ENCODE results near the gene CEACAM5.

DNA sequence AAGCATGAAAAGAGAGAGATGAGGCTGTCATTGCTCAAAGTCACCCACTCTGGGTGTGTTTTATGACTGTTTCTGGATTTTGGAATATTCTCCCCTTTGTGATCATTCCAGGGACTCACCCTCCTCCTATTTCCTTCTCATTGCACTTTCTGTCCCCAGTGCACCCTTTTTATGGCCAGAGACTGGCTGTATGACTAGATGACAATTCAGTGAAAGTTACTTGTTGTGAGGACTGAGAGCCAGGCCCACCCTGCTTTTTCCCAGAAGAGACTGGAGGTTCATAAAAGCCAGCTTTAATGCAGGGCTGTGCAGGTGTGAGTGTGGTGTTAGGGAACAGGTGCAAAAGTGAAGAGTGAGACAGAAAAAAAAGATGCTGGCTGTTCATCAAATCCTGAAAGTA, 37.7 kb upstream of the CEACAM5 start:
- TF ChIP-seq, protein P1, sequence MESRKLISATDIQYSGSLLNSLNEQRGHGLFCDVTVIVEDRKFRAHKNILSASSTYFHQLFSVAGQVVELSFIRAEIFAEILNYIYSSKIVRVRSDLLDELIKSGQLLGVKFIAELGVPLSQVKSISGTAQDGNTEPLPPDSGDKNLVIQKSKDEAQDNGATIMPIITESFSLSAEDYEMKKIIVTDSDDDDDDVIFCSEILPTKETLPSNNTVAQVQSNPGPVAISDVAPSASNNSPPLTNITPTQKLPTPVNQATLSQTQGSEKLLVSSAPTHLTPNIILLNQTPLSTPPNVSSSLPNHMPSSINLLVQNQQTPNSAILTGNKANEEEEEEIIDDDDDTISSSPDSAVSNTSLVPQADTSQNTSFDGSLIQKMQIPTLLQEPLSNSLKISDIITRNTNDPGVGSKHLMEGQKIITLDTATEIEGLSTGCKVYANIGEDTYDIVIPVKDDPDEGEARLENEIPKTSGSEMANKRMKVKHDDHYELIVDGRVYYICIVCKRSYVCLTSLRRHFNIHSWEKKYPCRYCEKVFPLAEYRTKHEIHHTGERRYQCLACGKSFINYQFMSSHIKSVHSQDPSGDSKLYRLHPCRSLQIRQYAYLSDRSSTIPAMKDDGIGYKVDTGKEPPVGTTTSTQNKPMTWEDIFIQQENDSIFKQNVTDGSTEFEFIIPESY (IDR thresholded peaks at IDR 0.05): no peak
- TF ChIP-seq, protein P2, sequence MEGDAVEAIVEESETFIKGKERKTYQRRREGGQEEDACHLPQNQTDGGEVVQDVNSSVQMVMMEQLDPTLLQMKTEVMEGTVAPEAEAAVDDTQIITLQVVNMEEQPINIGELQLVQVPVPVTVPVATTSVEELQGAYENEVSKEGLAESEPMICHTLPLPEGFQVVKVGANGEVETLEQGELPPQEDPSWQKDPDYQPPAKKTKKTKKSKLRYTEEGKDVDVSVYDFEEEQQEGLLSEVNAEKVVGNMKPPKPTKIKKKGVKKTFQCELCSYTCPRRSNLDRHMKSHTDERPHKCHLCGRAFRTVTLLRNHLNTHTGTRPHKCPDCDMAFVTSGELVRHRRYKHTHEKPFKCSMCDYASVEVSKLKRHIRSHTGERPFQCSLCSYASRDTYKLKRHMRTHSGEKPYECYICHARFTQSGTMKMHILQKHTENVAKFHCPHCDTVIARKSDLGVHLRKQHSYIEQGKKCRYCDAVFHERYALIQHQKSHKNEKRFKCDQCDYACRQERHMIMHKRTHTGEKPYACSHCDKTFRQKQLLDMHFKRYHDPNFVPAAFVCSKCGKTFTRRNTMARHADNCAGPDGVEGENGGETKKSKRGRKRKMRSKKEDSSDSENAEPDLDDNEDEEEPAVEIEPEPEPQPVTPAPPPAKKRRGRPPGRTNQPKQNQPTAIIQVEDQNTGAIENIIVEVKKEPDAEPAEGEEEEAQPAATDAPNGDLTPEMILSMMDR (IDR thresholded peaks at IDR 0.05; ENCODE audit: low read depth, low read length, missing input control): no peak
- TF ChIP-seq, protein P3, sequence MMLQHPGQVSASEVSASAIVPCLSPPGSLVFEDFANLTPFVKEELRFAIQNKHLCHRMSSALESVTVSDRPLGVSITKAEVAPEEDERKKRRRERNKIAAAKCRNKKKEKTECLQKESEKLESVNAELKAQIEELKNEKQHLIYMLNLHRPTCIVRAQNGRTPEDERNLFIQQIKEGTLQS (IDR thresholded peaks at IDR 0.05): no peak
